Heart left ventricle (tissue), 13 donors: Measurements from ENCODE around the gene POU4F3.

Experiments used
- CTCF ChIP-seq, 12 donors: fragments of 200-600 bp; sonication (generic) in 4 of 12; IDR thresholded peaks; one replicate each; pipeline versions ENCODE4 v1.5.0 to v1.8.0; 2018 to 2022; ENCODE audit warnings: antibody characterized with exemption in 12 of 12, mild to moderate bottlenecking in 5 of 12
- POLR2A ChIP-seq, 2 donors: fragments of 450-650 bp; IDR thresholded peaks; one replicate each; pipeline ENCODE4 v1.6.1; 2017; ENCODE audit warnings: antibody characterized with exemption in 2 of 2, mild to moderate bottlenecking in 2 of 2, moderate library complexity in 2 of 2
- donor health status: ischemic (EF 13 %, LVEDD 7.1; RV severe dilation, severe dysfunction).
- donor health status: DM: no; HTN: yes; CAD: no.
- donor health status: DM: no; HTN: no; CAD: no.
- donor health status: ischemic (EF 25% LVEDD 6.9; RV normal size, moderate dysfunction).
- donor health status: ischemic (EF 25% LVEDD 5.7; RV mildly dilated, moderate dysfunction).
- donor health status: ischemic (EF 35%, LVEDD 5.7; RV mildly dilated, moderate dysfunction).
- donor health status: nonischemic (EF 11% LVEDD 7.7; RV severe dilation, severe dysfunction).
- donor health status: DM: yes; HTN: yes; CAD: no.
- donor health status: PGD.
- donor health status: ischemic (EF 29% LVEDD 5.4; RV normal size, mild dysfunction).
- donor health status: nonischemic (EF 23%, LVEDD 6.1; RV moderate dilation, normal function).

GRCh38 chr5:146306838-146307237, 31.8 kb upstream of the POU4F3 start:
- TF ChIP-seq CTCF (IDR thresholded peaks at IDR 0.05): no peak
- no peak for TF ChIP-seq POLR2A (IDR thresholded peaks at IDR 0.05)
